Natural killer cell treated with Interleukin-12 subunit alpha and Interleukin-12 subunit beta and Interleukin-15 and Interleukin-18, amount 100 ng/mL, for 72 hours (primary cell): ENCODE results near the gene SHMT2. TPM values are rescaled to one million over a fixed set of nuclear protein-coding genes. Genes with fewer than 3 reads are reported as not detected.

ENCODE experiments used
- ATAC-seq, 2 donors: fragments of 150-1000 bp; cut with Tn5 transposase in 1 of 2; sonication (Bioruptor Pico), chemical (Tn5 transposase) in 1 of 2; 2 replicates each; pipeline ENCODE4 v1.10.0; 2021
- DNase-seq: peaks from one replicate; pipeline ENCODE4 v3.0.0; 2022; ENCODE audit warnings: low spot score
- H3K27ac Mint-ChIP-seq, 2 donors: 1 replicate in 1 of 2; 2 replicates in 1 of 2; pipeline ENCODE4 v1.8.0; 2022; ENCODE audit warnings: mixed read lengths in 2 of 2, mild to moderate bottlenecking in 1 of 2, moderate library complexity in 1 of 2
- H3K27me3 Mint-ChIP-seq, 2 donors: 1 replicate in 1 of 2; 2 replicates in 1 of 2; pipeline ENCODE4 v1.8.0; 2022; ENCODE audit warnings: mixed read lengths in 2 of 2
- H3K36me3 Mint-ChIP-seq: one replicate; pipeline ENCODE4 v1.8.0; 2022; ENCODE audit warnings: mixed read lengths
- H3K4me1 Mint-ChIP-seq, 2 donors: 1 replicate in 1 of 2; 2 replicates in 1 of 2; pipeline ENCODE4 v1.8.0; 2022; ENCODE audit warnings: low read depth in 2 of 2, mixed read lengths in 2 of 2, mild to moderate bottlenecking in 1 of 2
- H3K4me3 Mint-ChIP-seq: one replicate; pipeline ENCODE4 v1.8.0; 2022; ENCODE audit warnings: mixed read lengths
- H3K9me3 Mint-ChIP-seq: 2 replicates; pipeline ENCODE4 v1.8.0; 2022; ENCODE audit warnings: mixed read lengths
- total RNA-seq, 2 donors: library from RNA; stranded (reverse); gene quantifications; one replicate each; pipeline ENCODE4 v1.2.3, GENCODE V29; 2022

SHMT2 gene
- total RNA-seq, 2 donors from 2014 or later: 262 to 355 TPM

DNA sequence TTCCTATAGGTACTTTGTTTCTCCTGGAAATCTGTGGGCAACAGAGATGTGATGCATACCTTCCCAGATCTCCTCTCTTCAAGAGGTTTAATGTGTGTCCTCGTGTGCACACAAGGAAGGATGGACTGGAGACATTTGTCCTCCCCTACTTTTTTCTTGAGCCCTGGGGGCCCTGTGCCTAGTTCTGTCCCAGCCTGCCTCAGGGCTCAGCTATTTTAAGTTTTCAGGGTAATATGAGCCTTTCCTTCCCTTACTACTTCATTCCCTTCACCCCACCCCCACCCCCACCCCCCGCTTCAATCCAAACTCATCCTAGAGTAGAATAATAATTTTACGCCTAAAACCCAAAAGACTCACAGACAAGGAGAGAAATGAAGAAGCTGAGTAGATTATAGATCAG lies 21.0 kb downstream of the SHMT2 start:
- Mint-ChIP-seq H3K27me3 (no peaks in the 10 kb centered on the region), H3K9me3 (no peaks in the 10 kb centered on the region), H3K36me3 (no peaks in the 10 kb centered on the region), H3K4me3 (no peak overlapping the region), H3K27ac (no peak overlapping the region), H3K4me1 (peaks cover 0 to 8% of the 10 kb centered on the region in 2 donors)
- ATAC-seq: no peak
- no peak for DNase-seq

GRCh38 chr12:57250956-57251355 lies 21.4 kb downstream of the SHMT2 start, which contains the start of gene STAC3:
Gene STAC3, minus strand, starts transcription at chr12:57251187. Its CDS starts 1,551 bp downstream, at chr12:57249636.
- ATAC-seq (no peak), DNase-seq (no peak)
- H3K4me3 Mint-ChIP-seq: no peak within 1 kb of the TSS
- H3K36me3 Mint-ChIP-seq: no peaks in the 10 kb centered on the region
- no peaks in the 10 kb centered on the region for H3K9me3 Mint-ChIP-seq
- H3K27me3 Mint-ChIP-seq: no peaks in the 10 kb centered on the region
- peaks cover 0 to 8% of the 10 kb centered on the region in 2 donors for H3K4me1 Mint-ChIP-seq
- no peak within 1 kb of the TSS for H3K27ac Mint-ChIP-seq

- H3K36me3 Mint-ChIP-seq: no peaks in the 10 kb centered on the region
- H3K4me1 Mint-ChIP-seq: no peaks in the 10 kb centered on the region
- DNase-seq (no peak), ATAC-seq (peak in 1 of 2 donors; percentile 45)
- H3K27me3 Mint-ChIP-seq: no peaks in the 10 kb centered on the region
- no peak overlapping the region for H3K27ac Mint-ChIP-seq
- no peak overlapping the region for H3K4me3 Mint-ChIP-seq
- no peaks in the 10 kb centered on the region for H3K9me3 Mint-ChIP-seq
Observed at GRCh38 chr12:57254506-57255280, 25.2 kb downstream of the SHMT2 start.

GRCh38 chr12:57255916-57256315 lies 26.4 kb downstream of the SHMT2 start:
- ATAC-seq (no peak), DNase-seq (no peak)
- Mint-ChIP-seq H3K27me3 (no peaks in the 10 kb centered on the region), H3K4me1 (no peaks in the 10 kb centered on the region), H3K36me3 (no peaks in the 10 kb centered on the region), H3K27ac (no peak overlapping the region), H3K4me3 (no peak overlapping the region), H3K9me3 (no peaks in the 10 kb centered on the region)

DNA sequence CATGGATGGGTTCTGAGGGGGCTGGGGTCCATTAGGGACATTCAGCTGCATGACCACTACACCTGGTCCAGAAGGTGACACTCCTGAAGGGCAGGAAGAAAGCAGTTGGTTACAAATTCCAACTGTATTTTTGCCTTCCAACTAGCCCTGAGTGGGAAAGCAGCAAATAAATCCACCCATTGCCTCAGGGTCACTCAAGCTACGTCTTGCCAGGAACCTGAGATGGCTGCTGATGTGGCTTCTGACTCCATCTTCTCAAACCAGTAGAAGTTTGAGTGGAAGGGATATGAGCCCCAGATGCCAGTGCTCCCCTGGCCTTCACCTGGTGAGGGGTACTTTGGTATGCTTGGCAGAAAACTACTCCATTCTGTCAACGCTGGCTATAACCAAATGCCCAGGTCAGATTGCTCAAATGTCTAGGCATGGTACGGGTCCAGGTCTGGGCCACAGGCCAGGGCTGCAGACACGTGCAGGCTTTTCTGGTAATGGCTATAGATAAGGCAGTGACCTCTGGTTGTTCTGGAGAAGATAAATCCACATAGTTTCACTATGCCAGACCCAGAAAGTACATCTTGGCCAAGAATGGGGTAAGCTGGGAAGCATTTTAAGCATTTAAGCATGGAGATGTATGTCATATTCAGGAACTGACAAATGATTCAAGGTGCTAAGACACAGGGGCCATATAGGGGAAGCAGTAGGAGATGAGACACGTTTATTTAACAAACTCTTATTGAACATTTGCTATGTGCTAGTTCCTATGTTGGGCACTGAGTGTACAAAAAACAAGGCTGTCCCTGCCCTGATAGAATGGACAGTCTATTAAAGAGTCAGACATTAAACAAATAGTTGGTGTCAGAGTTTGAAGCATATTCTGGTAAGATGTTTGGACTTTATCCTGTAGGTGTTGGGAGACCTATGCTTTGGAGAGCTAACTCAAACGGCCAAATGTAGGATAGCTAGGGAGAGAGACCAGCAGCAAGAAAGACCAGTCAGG lies 29.8 kb downstream of the SHMT2 start:
- H3K27me3 Mint-ChIP-seq: no peaks in the 10 kb centered on the region
- ATAC-seq (no peak), DNase-seq (no peak)
- peaks cover 0 to 4% of the 10 kb centered on the region in 2 donors for H3K4me1 Mint-ChIP-seq
- H3K4me3 Mint-ChIP-seq: no peak overlapping the region
- H3K9me3 Mint-ChIP-seq: no peaks in the 10 kb centered on the region
- no peak overlapping the region for H3K27ac Mint-ChIP-seq
- H3K36me3 Mint-ChIP-seq: no peaks in the 10 kb centered on the region

GRCh38 chr12:57260366-57260765 lies 30.9 kb downstream of the SHMT2 start:
- Mint-ChIP-seq H3K4me1 (peaks cover 0 to 4% of the 10 kb centered on the region in 2 donors), H3K36me3 (no peaks in the 10 kb centered on the region), H3K4me3 (no peak overlapping the region), H3K27ac (peak overlapping the region in 1 of 2 donors; percentile 45), H3K9me3 (no peaks in the 10 kb centered on the region), H3K27me3 (no peaks in the 10 kb centered on the region)
- ATAC-seq (no peak), DNase-seq (no peak)

DNA sequence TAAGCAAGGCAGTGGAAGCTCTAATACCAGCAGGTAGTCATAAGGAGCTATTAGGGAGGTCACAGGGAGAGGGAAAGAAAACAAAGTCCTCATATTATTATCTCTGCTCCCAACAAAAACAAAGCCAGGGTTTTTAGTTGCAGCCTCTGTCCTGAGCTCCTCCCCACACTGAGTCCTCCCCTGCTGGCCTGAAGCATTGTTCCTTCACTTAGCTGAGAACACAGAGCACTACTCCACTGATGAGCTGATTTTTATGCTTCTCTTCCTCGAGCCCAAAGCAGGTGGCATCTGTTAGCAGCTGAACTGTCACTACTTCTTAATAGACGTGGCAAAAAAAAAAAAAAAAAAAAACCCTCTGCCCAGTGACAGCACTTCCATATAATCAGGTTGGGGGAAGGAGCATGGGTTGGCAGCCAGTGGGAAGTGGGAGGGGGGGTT lies 31.9 kb downstream of the SHMT2 start:
- peaks cover 0 to 4% of the 10 kb centered on the region in 2 donors for H3K4me1 Mint-ChIP-seq
- H3K27ac Mint-ChIP-seq: no peak overlapping the region
- no peaks in the 10 kb centered on the region for H3K27me3 Mint-ChIP-seq
- no peak for DNase-seq
- no peaks in the 10 kb centered on the region for H3K36me3 Mint-ChIP-seq
- no peak overlapping the region for H3K4me3 Mint-ChIP-seq
- ATAC-seq: no peak
- no peaks in the 10 kb centered on the region for H3K9me3 Mint-ChIP-seq

DNA sequence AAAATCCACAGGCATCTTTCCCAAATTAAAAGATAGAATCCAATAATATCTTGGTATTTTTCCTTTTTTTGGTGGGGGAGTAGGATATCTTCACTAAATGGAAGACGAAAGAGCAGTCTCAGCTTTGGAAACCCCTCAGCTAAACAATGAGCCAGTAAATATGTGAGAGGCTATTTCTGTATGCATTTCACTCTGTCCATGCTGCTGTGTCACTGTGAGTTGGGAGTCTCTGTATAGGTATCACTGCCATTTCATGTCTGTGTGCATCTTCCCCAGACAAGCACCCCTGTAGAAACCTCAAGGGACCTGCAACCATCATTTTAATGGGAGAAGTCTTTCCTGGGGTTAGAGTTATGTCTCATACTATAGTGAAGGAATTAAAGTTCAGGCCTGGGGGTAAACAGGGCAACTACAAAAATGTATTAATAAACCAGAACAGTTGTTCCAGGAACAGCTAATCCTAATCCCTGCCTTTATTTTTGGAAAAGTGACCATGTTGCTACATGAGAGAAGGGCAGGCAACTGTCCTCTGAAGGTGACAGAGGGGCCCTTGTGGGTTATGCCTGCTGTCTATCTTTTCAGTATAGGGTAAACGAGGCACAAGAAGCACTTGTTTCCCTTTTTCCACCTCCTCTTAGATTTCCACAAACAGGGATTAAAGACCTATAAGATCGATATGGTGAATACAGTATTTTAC lies 32.8 kb downstream of the SHMT2 start:
- ATAC-seq (no peak), DNase-seq (no peak)
- H3K4me1 Mint-ChIP-seq: peaks cover 0 to 4% of the 10 kb centered on the region in 2 donors
- no peaks in the 10 kb centered on the region for H3K27me3 Mint-ChIP-seq
- H3K27ac Mint-ChIP-seq: no peak overlapping the region
- no peaks in the 10 kb centered on the region for H3K9me3 Mint-ChIP-seq
- H3K36me3 Mint-ChIP-seq: peaks cover 7% of the 10 kb centered on the region
- no peak overlapping the region for H3K4me3 Mint-ChIP-seq

DNA sequence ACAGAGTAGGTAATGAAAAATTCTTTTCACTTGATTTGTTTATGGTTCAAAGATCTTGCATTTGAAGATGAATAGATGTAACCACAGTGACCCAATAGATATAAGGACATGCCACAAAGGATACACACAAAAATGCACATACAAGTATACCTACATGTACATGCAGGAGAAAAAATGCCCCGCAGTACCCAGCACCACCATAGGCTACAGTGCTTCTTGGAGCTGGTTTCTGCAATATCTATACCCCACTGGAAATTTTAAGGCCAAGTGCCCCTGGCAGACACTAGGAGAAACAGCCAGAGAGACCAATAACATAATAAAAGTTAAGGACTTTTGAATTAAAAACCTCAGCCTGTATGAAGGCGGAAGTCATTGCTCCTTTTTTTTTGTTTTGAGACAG lies 33.6 kb downstream of the SHMT2 start:
- Mint-ChIP-seq H3K4me1 (peaks cover 0 to 4% of the 10 kb centered on the region in 2 donors), H3K27ac (no peak overlapping the region), H3K36me3 (peaks cover 7% of the 10 kb centered on the region), H3K4me3 (no peak overlapping the region), H3K27me3 (no peaks in the 10 kb centered on the region), H3K9me3 (no peaks in the 10 kb centered on the region)
- DNase-seq: no peak
- ATAC-seq: no peak

DNA sequence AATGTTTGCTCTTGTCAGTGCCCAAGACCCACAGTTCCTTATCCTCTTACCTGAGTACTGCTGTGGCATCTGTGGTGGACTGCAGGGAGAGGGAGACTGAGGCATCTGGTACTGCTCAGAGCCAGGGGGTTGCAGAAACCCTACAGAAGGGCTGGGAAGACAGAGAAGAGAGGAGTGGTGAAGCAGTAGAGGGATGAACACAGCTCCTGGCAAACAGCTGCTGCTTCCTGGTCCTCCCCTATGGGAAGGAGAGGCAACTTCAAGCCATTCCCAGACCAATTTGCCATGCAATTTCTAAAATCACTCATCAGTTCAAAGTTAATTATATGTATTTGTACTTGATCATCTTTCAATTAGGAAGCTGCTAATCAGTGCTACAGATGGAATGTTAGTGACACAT lies 37.2 kb downstream of the SHMT2 start:
- peaks cover 22% of the 10 kb centered on the region for H3K36me3 Mint-ChIP-seq
- ATAC-seq: no peak

GRCh38 chr12:57268264-57268663 lies 38.8 kb downstream of the SHMT2 start:
- H3K36me3 Mint-ChIP-seq: peaks cover 22% of the 10 kb centered on the region
- no peak overlapping the region for H3K4me3 Mint-ChIP-seq
- H3K27ac Mint-ChIP-seq: no peak overlapping the region
- no peaks in the 10 kb centered on the region for H3K9me3 Mint-ChIP-seq
- ATAC-seq (peak in 1 of 2 donors; percentile 51), DNase-seq (no peak)
- H3K27me3 Mint-ChIP-seq: no peaks in the 10 kb centered on the region
- peaks cover 0 to 4% of the 10 kb centered on the region in 2 donors for H3K4me1 Mint-ChIP-seq

More for the DNA sequence above, 37.2 kb downstream of the SHMT2 start:
- Mint-ChIP-seq H3K4me3 (no peak overlapping the region), H3K27ac (no peak overlapping the region), H3K4me1 (peaks cover 0 to 4% of the 10 kb centered on the region in 2 donors), H3K9me3 (no peaks in the 10 kb centered on the region), H3K27me3 (no peaks in the 10 kb centered on the region)
- DNase-seq: no peak

DNA sequence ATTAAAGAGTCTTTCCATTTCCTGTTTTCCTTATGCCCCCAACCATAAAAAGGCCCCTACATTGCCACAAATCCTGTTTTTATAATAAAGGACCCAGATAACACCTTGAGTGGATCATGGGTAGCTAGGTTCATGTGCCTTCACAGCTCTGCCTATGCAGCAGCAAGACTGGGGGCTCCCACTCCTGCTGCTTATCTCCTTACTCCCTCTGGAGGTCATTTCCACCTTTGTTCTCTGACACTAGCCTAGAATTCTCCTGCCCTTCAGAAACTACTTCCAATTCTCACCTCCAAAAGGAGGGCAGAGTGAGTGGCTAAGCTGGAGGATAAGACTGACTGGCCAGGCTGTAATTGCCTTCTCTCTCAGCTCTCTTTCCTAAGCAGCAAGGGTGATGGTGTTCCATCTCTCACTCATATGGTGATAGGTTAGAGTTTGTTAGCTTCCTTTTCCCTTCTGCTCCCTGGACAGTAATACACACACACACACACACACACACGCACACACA lies 41.5 kb downstream of the SHMT2 start:
- no peaks in the 10 kb centered on the region for H3K27me3 Mint-ChIP-seq
- no peaks in the 10 kb centered on the region for H3K4me1 Mint-ChIP-seq
- ATAC-seq (no peak), DNase-seq (no peak)
- peak overlapping the region in 1 of 2 donors; percentile 2 for H3K27ac Mint-ChIP-seq
- H3K9me3 Mint-ChIP-seq: no peaks in the 10 kb centered on the region
- no peak overlapping the region for H3K4me3 Mint-ChIP-seq
- H3K36me3 Mint-ChIP-seq: peaks cover 22% of the 10 kb centered on the region
